Fibroblast of mammary gland (primary cell): Measurements from ENCODE around the gene ZNF778.
A peak's percentile ranks its signal among the peaks of the same experiment; 100 is the strongest.

Experiments
- DNase-seq: peaks from one replicate; pipeline ENCODE4 v3.0.0-alpha.2; 2010; ENCODE audit warnings: low read depth
- H3K4me3 ChIP-seq: 2 replicates; pipeline ENCODE4 v1.5.1; 2011; ENCODE audit warnings: low read depth, mild to moderate bottlenecking, low read length, moderate library complexity; ENCODE audit not compliant: control insufficient read depth
- TF ChIP-seq, protein P1 (sequence below): conservative IDR thresholded peaks from 2 replicates; pipeline ENCODE4 v1.5.1; 2011; ENCODE audit warnings: low read depth, low read length, inconsistent platforms; ENCODE audit not compliant: control insufficient read depth, insufficient read depth

ZNF778 gene

GRCh38 chr16:89192956-89193575 lies 24.4 kb upstream of the ZNF778 start:
- TF ChIP-seq, protein P1, sequence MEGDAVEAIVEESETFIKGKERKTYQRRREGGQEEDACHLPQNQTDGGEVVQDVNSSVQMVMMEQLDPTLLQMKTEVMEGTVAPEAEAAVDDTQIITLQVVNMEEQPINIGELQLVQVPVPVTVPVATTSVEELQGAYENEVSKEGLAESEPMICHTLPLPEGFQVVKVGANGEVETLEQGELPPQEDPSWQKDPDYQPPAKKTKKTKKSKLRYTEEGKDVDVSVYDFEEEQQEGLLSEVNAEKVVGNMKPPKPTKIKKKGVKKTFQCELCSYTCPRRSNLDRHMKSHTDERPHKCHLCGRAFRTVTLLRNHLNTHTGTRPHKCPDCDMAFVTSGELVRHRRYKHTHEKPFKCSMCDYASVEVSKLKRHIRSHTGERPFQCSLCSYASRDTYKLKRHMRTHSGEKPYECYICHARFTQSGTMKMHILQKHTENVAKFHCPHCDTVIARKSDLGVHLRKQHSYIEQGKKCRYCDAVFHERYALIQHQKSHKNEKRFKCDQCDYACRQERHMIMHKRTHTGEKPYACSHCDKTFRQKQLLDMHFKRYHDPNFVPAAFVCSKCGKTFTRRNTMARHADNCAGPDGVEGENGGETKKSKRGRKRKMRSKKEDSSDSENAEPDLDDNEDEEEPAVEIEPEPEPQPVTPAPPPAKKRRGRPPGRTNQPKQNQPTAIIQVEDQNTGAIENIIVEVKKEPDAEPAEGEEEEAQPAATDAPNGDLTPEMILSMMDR = no peak
- no peak overlapping the region for H3K4me3 ChIP-seq
- DNase-seq = peak; percentile 91

GRCh38 chr16:89193576-89194293 lies 23.8 kb upstream of the ZNF778 start:
- TF ChIP-seq, protein P1 = no peak

GRCh38 chr16:89194340-89195311 lies 22.9 kb upstream of the ZNF778 start:
- H3K4me3 ChIP-seq = no peak overlapping the region
- TF ChIP-seq, protein P1 = no peak
- no peak for DNase-seq

More at GRCh38 chr16:89193576-89194293, 23.8 kb upstream of the ZNF778 start:
- DNase-seq = no peak
- H3K4me3 ChIP-seq = no peak overlapping the region

DNA sequence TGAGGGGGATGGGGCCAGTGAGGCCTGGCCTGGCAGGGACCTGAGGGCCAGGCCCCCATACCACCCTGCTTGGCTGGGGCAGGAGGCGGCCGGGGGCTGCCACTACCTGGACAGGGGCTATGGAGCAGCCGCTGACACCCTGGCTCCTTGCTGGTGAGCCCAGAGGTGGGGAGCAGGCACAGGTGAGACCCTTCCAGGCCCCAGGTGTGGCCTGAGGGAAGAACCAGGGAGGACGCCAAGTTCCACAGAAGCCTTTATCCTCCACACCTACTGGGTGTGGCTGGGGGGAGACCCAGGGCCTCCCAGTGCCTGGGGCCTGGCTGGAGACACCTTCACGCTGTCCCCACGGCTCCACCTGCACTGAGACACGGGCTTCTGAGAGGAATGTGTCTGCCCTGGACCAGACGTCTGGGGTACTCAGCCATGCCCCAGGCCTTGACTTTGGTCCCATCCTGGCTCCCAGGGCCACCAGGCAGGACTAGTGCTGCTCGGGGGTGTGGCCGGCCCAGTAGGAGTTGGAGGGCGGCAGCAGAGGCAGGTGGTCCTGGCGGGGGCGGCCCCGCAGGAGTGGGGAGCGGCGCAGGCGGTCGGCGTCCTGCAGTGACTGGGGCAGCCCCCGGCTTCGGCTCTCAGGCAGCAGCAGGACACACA lies 21.9 kb upstream of the ZNF778 start:
- TF ChIP-seq, protein P1 = no peak
- H3K4me3 ChIP-seq = no peak overlapping the region
- no peak for DNase-seq

- no peak for DNase-seq
- TF ChIP-seq, protein P1 = no peak
- no peak overlapping the region for H3K4me3 ChIP-seq
These were observed 20.4 kb upstream of the ZNF778 start for GRCh38 chr16:89197033-89197632.
